Measurements from ENCODE around the gene TIMM9. TPM values are rescaled to one million over a fixed set of nuclear protein-coding genes. Genes with fewer than 3 reads are reported as not detected.

Gene TIMM9
- total RNA-seq, 1 donor from 2014 or later = 37.9 TPM

- H3K36me3 Mint-ChIP-seq (ENCODE audit: insufficient read depth) = peaks cover 27% of the 10 kb centered on the region
- no peak for TF ChIP-seq CTCF (IDR thresholded peaks at IDR 0.05; ENCODE audit: unreplicated experiment)
- H3K27ac Mint-ChIP-seq = no peak overlapping the region
- no peak for DNase-seq (ENCODE audit: low spot score, unreplicated experiment)
- peaks cover 3% of the 10 kb centered on the region for H3K4me1 Mint-ChIP-seq (ENCODE audit: low read depth)
- H3K9me3 Mint-ChIP-seq (ENCODE audit: low read depth) = peaks cover 5% of the 10 kb centered on the region
- H3K27me3 Mint-ChIP-seq = no peaks in the 10 kb centered on the region
- H3K4me3 Mint-ChIP-seq (ENCODE audit: low read depth) = no peak overlapping the region
These were observed 11.4 kb downstream of the TIMM9 start for GRCh38 chr14:58415636-58416547.

GRCh38 chr14:58414845-58415244, 12.5 kb downstream of the TIMM9 start:
- H3K9me3 Mint-ChIP-seq (ENCODE audit: low read depth) = peaks cover 5% of the 10 kb centered on the region
- no peaks in the 10 kb centered on the region for H3K27me3 Mint-ChIP-seq
- H3K4me3 Mint-ChIP-seq (ENCODE audit: low read depth) = no peak overlapping the region
- no peak overlapping the region for H3K27ac Mint-ChIP-seq
- no peak for TF ChIP-seq CTCF (IDR thresholded peaks at IDR 0.05; ENCODE audit: unreplicated experiment)
- no peak for DNase-seq (ENCODE audit: low spot score, unreplicated experiment)
- H3K4me1 Mint-ChIP-seq (ENCODE audit: low read depth) = peaks cover 3% of the 10 kb centered on the region
- peaks cover 28% of the 10 kb centered on the region for H3K36me3 Mint-ChIP-seq (ENCODE audit: insufficient read depth)

- H3K27ac Mint-ChIP-seq = no peak overlapping the region
- peaks cover 2% of the 10 kb centered on the region for H3K9me3 Mint-ChIP-seq (ENCODE audit: low read depth)
- no peaks in the 10 kb centered on the region for H3K27me3 Mint-ChIP-seq
These were observed 18.6 kb downstream of the TIMM9 start for GRCh38 chr14:58408681-58409215.

GRCh38 chr14:58401587-58401986, 25.7 kb downstream of the TIMM9 start:
- TF ChIP-seq CTCF (IDR thresholded peaks at IDR 0.05; ENCODE audit: unreplicated experiment) = no peak
- Mint-ChIP-seq H3K4me3 (ENCODE audit: low read depth) (no peak overlapping the region), H3K4me1 (ENCODE audit: low read depth) (no peaks in the 10 kb centered on the region), H3K27me3 (peaks cover 6% of the 10 kb centered on the region), H3K36me3 (ENCODE audit: insufficient read depth) (peaks cover 7% of the 10 kb centered on the region), H3K27ac (no peak overlapping the region), H3K9me3 (ENCODE audit: low read depth) (no peaks in the 10 kb centered on the region)
- no peak for DNase-seq (ENCODE audit: low spot score, unreplicated experiment)

More at GRCh38 chr14:58408681-58409215, 18.6 kb downstream of the TIMM9 start:
- H3K4me1 Mint-ChIP-seq (ENCODE audit: low read depth) = peaks cover 3% of the 10 kb centered on the region
- peaks cover 19% of the 10 kb centered on the region for H3K36me3 Mint-ChIP-seq (ENCODE audit: insufficient read depth)
- H3K4me3 Mint-ChIP-seq (ENCODE audit: low read depth) = no peak overlapping the region
- TF ChIP-seq CTCF (IDR thresholded peaks at IDR 0.05; ENCODE audit: unreplicated experiment) = no peak
- DNase-seq (ENCODE audit: low spot score, unreplicated experiment) = no peak

- DNase-seq (ENCODE audit: low spot score, unreplicated experiment) = no peak
- H3K27ac Mint-ChIP-seq = no peak overlapping the region
- peaks cover 10% of the 10 kb centered on the region for H3K27me3 Mint-ChIP-seq
- peaks cover 4% of the 10 kb centered on the region for H3K36me3 Mint-ChIP-seq (ENCODE audit: insufficient read depth)
- TF ChIP-seq CTCF (IDR thresholded peaks at IDR 0.05; ENCODE audit: unreplicated experiment) = no peak
- H3K4me1 Mint-ChIP-seq (ENCODE audit: low read depth) = peaks cover 3% of the 10 kb centered on the region
- H3K9me3 Mint-ChIP-seq (ENCODE audit: low read depth) = no peaks in the 10 kb centered on the region
- H3K4me3 Mint-ChIP-seq (ENCODE audit: low read depth) = no peak overlapping the region
These were observed 28.4 kb downstream of the TIMM9 start for GRCh38 chr14:58398895-58399294.
